GM18505 (cell line): ENCODE measurements around the gene IL4I1.

Source experiments
- ATAC-seq: cut with Tn5 transposase; IDR thresholded peaks from one replicate; pipeline ENCODE4 v1.9.1; 2021; ENCODE audit not compliant: unreplicated experiment
- POLR2A ChIP-seq: IDR thresholded peaks from 4 replicates; pipeline ENCODE4 v1.6.1; 2011; ENCODE audit warnings: borderline replicate concordance; ENCODE audit not compliant: insufficient read depth, insufficient read length; ENCODE audit errors: extremely low read depth

Gene IL4I1

DNA sequence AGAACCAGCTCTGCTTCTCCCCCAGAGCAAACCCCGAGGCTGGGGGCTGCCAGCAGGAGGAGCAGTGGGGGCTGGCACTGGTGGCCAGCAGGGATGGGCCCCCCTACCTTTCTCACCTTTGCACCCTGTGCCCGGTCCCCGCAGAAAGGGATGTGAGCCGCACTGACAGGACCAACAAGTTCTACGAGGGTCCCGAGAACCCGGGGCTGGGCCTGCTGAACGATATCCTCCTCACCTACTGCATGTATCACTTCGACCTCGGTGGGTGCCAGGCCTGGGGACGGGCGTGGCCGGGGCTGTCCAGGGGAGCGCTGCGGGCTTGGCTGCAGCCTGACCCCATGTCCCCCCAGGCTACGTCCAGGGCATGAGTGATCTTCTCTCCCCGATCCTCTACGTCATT, 12.6 kb downstream of the IL4I1 start:
- TF ChIP-seq POLR2A, result no peak
- no peak for ATAC-seq

DNA sequence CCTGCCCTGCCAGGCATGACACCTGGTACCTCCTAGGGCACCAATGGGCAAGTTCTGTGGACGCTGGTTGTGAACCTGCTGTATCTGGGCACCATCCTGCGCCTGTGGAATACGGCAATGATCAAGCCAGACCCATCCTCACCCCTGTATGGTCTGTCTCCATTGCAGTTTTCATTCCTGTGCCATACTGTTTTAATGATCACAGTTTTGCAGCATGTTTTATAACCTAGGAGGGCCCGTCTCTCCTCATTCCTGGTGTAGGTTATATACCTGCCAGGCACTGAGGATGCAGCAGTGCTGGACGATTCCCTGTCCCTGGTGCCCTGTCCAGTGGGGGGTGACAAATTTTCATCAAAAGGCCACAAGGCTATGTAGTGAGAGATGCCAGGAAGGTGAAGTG, 13.6 kb downstream of the IL4I1 start:
- no peak for ATAC-seq
- no peak for TF ChIP-seq POLR2A

DNA sequence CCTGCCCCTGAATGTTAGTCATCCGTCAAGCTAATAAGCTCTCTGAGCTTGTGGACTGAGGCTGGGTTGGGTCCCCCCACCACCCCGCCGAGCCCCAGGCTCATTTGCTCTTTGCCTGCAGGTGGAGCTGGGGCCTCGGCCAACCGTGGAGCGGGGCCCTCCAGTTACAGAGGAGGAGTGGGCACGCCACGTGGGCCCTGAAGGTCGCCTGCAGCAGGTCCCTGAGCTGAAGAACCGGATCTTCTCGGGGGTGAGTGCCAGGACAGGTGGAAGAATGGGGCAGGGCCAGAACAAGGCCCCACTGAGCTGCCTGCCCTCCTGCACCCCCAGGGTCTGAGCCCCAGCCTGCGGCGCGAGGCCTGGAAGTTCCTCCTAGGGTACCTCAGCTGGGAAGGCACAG, 14.0 kb downstream of the IL4I1 start:
- TF ChIP-seq POLR2A, result no peak
- no peak for ATAC-seq

DNA sequence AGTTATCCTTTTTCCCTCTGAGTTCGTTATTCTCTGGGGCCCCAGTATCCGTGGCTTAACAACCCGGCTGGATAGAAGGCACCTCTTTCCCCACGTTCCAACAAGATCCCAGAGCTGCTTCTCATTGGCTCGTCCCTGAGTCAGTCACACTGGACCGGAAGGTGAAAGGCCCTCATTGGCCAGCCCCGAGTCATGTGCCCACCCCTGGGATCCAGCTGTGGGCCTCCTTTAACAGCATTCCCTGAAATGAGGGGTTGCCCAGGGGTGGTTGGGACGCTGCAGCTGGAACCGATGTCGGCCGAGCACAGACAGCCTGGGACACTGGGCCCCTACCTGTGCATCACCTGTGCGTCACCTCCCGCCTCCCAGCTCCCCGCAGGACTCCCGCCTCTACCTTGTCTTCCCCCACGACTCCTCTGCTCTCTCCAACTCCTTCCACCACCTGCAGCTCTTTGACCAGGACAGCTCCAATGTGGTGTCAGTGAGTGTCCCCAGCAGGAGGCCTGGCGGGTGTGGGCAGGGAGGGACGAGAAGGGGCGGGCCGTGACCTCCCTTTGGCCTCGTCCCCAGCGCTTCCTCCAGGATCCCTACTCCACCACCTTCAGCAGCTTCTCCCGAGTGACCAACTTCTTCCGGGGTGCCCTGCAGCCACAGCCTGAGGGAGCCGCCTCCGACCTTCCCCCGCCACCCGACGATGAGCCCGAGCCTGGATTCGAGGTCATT, 14.9 kb downstream of the IL4I1 start:
- no peak for ATAC-seq
- no peak for TF ChIP-seq POLR2A

DNA sequence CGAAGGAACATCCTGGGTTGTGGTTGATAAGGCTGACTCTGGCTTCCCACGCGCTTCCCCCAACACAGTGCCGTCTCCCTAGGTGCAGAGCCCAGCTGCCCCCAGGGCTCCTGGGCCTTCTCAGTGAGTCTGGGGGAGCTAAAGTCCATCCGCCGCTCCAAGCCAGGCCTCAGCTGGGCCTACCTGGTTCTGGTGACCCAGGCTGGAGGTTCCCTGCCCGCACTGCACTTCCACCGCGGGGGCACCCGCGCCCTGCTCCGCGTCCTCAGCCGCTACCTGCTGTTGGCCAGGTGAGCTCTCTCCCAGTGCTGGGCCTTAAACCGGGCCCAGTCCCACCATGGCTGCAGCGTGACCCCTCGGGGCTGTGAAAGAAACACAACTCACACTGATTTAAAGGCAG, 15.5 kb downstream of the IL4I1 start:
- TF ChIP-seq POLR2A, result no peak
- ATAC-seq, result no peak

DNA sequence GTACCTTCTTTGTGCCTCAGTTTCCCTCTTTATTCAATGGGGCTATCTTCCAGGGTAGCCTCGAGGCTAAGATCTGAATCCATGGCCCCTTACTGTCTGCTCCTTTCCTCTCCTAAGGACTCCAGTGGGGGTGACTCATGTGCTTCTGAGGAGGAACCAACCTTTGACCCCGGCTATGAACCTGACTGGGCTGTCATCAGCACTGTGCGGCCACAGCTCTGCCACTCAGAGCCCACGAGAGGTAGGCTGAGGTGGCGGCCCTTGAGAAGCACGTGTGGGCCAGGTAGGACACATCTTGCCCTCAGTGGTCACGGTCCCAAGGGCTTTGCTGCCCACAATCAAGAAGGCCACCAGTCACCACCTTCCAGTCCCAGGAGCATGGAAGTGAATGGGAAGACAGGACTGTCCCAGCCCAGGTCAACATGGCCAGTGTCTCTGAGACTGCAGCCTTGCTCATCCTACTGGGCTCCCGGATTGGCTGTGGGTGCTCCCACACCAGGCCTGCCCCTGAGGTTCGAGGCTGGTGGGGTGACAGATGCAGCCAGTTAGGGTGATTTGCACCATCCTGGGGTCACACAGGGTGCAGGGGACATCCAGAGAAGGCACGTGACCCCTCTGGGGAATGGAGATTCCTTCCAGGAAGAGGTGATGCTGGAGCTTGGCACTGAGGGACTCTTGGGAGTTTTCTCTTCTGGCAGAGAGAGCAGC, 16.4 kb downstream of the IL4I1 start:
- no peak for ATAC-seq
- no peak for TF ChIP-seq POLR2A

DNA sequence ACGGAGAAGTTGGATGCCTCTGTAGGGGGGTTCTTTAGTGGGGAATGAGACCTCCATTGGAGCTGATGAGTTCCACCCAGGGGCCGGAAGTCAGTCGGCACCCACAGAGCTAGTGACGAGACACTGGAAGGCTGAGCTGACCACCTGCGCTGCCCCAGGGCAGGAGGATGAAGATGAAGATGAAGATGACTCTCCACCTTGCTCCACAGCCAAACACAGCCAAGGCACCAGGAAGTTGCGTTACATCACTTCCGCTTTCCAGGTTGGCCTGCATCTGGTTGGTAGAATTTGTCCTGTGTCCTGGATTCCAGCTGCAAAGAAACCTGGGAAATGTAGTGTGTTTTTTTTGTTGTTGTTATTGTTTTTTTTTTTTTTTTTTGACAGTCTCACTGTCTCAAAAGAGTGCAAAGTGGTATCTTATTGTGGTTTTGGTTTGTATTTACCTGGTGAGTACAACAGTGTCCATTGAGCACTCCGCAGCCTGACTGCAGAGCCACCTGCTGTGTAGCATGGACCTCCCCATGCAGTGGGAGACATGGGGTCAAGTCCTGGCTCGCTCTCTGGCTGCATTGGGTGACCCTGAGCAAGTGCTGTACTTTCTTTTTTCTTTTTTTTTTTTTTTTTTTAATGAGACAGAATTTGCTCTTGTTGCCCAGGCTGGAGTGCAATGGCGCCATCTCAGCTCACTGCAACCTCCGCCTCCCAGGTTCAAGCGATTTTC, 17.3 kb downstream of the IL4I1 start:
- no peak for ATAC-seq
- no peak for TF ChIP-seq POLR2A

DNA sequence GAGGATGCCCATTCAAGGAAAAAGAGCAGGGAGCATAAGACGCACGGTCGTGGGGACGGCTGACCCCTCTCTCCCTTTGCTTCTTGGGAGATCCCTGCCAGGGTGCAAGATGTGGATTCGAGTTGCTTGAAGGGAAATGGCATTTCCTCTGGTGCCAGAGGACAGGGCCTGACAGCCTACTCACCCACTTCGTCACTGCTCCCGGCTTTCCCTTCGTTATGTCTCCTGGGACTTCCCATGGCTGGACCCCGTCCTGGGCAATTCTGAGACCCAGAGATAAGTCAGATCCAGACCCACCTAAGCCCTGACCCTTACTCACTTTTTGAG, 18.0 kb downstream of the IL4I1 start:
- ATAC-seq, result no peak
- TF ChIP-seq POLR2A, result no peak

DNA sequence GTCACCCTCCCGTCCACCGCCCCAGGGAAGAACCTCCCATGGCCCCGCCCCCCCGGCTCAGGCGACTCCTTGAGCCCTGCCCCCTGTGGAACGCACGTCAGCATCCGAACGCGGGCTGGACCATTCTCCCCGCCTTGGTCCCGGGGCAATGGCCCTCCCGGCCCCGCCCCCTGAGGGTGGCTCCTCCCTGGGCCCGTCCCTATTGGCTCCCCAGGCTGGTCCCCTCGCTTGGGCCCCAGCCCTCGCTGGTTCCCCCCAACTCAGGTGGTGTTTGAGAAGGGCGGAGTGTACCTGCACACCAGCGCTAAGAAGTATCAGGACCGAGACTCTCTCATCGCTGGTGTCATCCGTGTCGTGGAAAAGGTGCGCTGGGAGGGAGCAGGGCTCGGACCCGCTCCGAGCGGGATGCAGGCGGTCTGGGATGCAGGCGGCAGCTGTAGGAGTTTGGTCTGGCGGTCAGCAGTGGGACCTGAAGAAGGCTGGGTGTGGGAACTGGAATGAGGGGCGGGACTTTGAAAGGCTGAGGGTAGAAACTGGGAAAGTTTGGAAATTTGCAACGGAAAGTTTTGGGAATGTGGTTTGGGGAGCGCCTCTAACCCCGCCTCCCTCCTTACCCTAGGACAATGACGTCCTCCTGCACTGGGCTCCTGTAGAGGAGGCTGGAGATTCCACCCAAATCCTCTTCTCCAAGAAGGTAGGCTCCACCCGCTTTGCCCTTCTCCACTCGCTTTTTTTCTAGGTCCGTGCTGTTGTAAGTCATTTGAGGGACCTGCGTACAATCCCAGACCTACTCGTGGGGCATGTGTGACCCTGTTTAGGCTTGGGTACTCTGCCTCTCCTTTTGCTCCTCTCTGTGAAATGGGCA, 18.6 kb downstream of the IL4I1 start:
- peak; percentile 1 for TF ChIP-seq POLR2A
- peak; percentile 40 for ATAC-seq

DNA sequence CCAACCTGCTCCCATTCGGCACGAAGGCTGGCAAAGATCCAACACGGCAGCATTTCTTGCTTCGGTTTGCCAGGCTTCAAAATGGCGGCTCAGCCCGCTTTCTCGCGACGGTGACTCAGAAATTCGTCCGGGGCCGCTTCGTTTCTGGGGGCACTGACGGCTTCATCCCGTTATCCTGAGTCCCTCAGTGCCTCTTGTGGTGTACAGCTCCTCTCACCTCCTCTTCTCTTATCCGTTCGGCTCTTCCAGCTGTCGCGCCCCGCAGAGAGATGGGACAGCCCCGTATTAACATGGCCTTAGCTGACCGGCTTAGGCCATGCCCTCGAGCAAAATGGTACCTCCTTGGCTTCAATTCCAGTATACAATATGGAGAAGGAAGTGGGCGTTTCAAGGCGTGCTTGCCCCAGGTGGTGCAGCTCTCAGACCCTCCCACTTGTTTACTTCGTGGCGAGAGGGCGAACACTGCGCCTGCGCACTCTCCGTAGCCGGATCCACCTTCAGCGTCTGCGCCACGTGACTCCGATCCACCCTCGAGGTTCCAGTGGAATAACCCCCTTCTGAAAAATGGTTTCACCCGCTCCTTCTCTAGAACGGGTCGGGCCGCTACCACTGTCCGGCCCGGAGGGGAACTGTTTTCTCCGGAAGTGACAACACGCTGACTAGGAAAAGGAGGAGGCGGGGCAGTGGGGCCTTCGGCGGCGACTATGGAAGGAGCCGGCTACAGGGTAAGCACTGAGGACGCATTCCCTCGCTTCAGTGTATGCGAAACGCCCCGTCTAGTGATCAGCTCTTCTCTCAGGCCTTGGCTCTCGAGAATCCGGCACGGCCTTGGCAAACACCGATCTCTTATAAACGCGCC, 19.4 kb downstream of the IL4I1 start, which contains the start of the genes AKT1S1 and TBC1D17:
Gene AKT1S1, minus strand, starts transcription at position 336 of the 859 bp plus-strand sequence. CDS start 4,060 bp downstream, outside the sequence.
Gene TBC1D17, plus strand, starts transcription at position 683 of the 859 bp plus-strand sequence. Its CDS starts 22 bp downstream, at position 705.
- ATAC-seq, result peak; percentile 48
- TF ChIP-seq POLR2A, result peak; percentile 54

DNA sequence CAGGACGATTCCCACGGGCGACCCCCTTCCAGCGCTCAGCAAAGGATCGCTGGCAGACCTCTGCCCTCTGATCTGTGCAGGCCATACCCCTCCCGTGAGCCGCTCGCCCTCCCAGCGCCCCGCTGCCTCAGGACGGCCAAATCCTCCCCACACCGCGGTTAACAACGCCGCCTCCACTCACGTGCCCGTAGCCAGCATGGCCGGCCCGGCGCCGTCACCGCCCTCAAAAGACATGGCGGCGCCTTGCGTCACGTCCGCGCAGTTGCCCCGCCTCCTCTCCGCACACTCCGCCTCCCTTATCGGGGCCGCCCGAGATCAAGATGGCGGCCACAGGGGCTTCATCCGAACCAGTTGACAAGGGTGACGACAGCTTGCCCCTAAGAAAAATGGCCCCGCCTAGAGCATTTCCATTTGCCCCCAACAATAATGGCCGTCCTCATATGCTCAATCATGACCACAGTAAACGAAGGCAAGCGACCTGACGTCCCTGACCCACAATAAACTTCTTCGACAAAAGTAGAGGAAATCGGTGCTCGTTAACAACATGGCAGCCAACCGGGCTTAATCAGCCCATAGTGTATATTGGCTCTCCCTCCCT, 20.2 kb downstream of the IL4I1 start:
- TF ChIP-seq POLR2A, result peak; percentile 70
- peak; percentile 48 for ATAC-seq
